Sigmoid colon (tissue), 4 donors: Measurements from ENCODE around the gene MTUS2.

Experiments used
- EP300 ChIP-seq, 4 donors: sonication (generic); formaldehyde crosslinking; IDR thresholded peaks; one replicate each; pipeline ENCODE4 v1.6.1; 2017; ENCODE audit warnings: antibody characterized with exemption in 4 of 4
- POLR2A ChIP-seq, 2 donors: fragments of 450-650 bp; IDR thresholded peaks; one replicate each; pipeline ENCODE4 v1.6.1; 2016; ENCODE audit warnings: antibody characterized with exemption in 2 of 2, mild to moderate bottlenecking in 2 of 2, moderate library complexity in 2 of 2
- TF ChIP-seq, protein P1 (sequence below), 4 experiments: fragments of 450-650 bp in 3 of 4; fragments of 200-600 bp in 1 of 4; IDR thresholded peaks; one replicate each; pipeline ENCODE4 v1.5.1; 2016 to 2019; ENCODE audit warnings: antibody characterized with exemption in 4 of 4, mild to moderate bottlenecking in 3 of 4, moderate library complexity in 2 of 4

DNA sequence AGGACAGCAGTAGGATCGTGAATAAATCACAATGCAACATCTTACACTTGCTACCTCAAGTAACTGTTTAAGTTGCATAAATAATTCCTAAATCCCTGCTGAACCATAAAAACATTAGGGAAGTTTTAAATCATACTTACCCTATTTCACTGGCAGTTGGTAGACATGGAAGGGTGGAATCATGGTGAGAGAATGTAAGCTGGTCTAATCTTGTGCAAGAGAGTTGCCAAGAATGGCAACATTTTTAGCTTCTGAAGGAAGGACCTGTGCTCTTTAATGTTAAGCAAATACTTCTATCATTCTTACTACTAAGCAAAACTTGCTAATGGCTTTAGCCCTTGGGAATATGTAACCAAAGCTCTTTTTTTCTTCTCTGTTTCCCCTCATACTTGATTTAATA is 46.8 kb downstream of the MTUS2 start:
- TF ChIP-seq, protein P1, sequence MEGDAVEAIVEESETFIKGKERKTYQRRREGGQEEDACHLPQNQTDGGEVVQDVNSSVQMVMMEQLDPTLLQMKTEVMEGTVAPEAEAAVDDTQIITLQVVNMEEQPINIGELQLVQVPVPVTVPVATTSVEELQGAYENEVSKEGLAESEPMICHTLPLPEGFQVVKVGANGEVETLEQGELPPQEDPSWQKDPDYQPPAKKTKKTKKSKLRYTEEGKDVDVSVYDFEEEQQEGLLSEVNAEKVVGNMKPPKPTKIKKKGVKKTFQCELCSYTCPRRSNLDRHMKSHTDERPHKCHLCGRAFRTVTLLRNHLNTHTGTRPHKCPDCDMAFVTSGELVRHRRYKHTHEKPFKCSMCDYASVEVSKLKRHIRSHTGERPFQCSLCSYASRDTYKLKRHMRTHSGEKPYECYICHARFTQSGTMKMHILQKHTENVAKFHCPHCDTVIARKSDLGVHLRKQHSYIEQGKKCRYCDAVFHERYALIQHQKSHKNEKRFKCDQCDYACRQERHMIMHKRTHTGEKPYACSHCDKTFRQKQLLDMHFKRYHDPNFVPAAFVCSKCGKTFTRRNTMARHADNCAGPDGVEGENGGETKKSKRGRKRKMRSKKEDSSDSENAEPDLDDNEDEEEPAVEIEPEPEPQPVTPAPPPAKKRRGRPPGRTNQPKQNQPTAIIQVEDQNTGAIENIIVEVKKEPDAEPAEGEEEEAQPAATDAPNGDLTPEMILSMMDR (IDR thresholded peaks at IDR 0.05): no peak
- TF ChIP-seq POLR2A (IDR thresholded peaks at IDR 0.05) (no peak), EP300 (IDR thresholded peaks at IDR 0.05) (no peak)
